Activated CD8-positive, alpha-beta T cell treated with anti-CD3 and anti-CD28 coated beads for 36 hours (primary cell): Measurements from ENCODE around the gene LMO3. TPM values are rescaled to one million over a fixed set of nuclear protein-coding genes. Genes with fewer than 3 reads are reported as not detected.

Source experiments
- ATAC-seq: fragments of 200-7000 bp; cut with Tn5 transposase; one replicate; pipeline ENCODE4 v1.10.0; 2021; ENCODE audit warnings: mild to moderate bottlenecking, moderate library complexity
- CTCF ChIA-PET: fragments of 350-600 bp; sonication (Branson Sonifier 250); formaldehyde crosslinking; loops from one replicate; lab custom pipeline; 2021; ENCODE audit warnings: antibody characterized with exemption; lab: Charles Lee
- POLR2A ChIA-PET: fragments of 350-600 bp; sonication (Branson Sonifier 250); formaldehyde crosslinking; loops from one replicate; lab custom pipeline; 2021; ENCODE audit warnings: antibody characterized with exemption; lab: Charles Lee
- DNase-seq: peaks from one replicate; pipeline ENCODE4 v3.0.0-alpha.2; 2020
- H3K27ac Mint-ChIP-seq: one replicate; pipeline ENCODE4 v1.8.0; 2021; ENCODE audit warnings: mild to moderate bottlenecking, mixed read lengths
- H3K27me3 Mint-ChIP-seq: one replicate; pipeline ENCODE4 v1.8.0; 2021; ENCODE audit warnings: mixed read lengths
- H3K36me3 Mint-ChIP-seq: one replicate; pipeline ENCODE4 v1.8.0; 2021; ENCODE audit warnings: low read depth, mixed read lengths
- H3K4me1 Mint-ChIP-seq: one replicate; pipeline ENCODE4 v1.8.0; 2021; ENCODE audit warnings: low read depth, mixed read lengths
- H3K4me3 Mint-ChIP-seq: one replicate; pipeline ENCODE4 v1.8.0; 2021; ENCODE audit warnings: mild to moderate bottlenecking, moderate library complexity, mixed read lengths
- H3K9me3 Mint-ChIP-seq: one replicate; pipeline ENCODE4 v1.8.0; 2021; ENCODE audit warnings: mixed read lengths
- intact Hi-C: fragments of 100-400 bp; cut with micrococcal nuclease; formaldehyde crosslinking; loops from one replicate; pipeline ENCODE4 v1.10.0; 2022
- total RNA-seq, 2 experiments: library from RNA; stranded (reverse); gene quantifications; one replicate each; pipeline ENCODE4 v1.2.3, GENCODE V29; 2021
- TF ChIP-seq, protein P1 (sequence below): fragments of 200-600 bp; IDR thresholded peaks from one replicate; pipeline ENCODE4 v1.8.0; 2022; ENCODE audit warnings: antibody characterized with exemption, mild to moderate bottlenecking

The LMO3 gene
- total RNA-seq = not detected

DNA sequence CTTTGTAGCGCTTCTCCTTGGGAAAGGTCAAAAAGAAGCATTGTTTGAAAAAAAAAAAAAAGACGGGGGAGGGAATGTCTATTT, at the start of gene LMO3:
Gene LMO3, minus strand, starts transcription at position 46 of the 84 bp plus-strand sequence. CDS start 5,302 bp downstream, outside the sequence.
- peaks cover 2% of the 10 kb centered on the region for H3K36me3 Mint-ChIP-seq
- H3K4me3 Mint-ChIP-seq = no peak within 1 kb of the TSS
- H3K9me3 Mint-ChIP-seq = peaks cover 1% of the 10 kb centered on the region
- no peak for ATAC-seq
- CTCF ChIA-PET = no interaction called here
- no peak for DNase-seq
- no peak within 1 kb of the TSS for H3K27ac Mint-ChIP-seq
- TF ChIP-seq, protein P1, sequence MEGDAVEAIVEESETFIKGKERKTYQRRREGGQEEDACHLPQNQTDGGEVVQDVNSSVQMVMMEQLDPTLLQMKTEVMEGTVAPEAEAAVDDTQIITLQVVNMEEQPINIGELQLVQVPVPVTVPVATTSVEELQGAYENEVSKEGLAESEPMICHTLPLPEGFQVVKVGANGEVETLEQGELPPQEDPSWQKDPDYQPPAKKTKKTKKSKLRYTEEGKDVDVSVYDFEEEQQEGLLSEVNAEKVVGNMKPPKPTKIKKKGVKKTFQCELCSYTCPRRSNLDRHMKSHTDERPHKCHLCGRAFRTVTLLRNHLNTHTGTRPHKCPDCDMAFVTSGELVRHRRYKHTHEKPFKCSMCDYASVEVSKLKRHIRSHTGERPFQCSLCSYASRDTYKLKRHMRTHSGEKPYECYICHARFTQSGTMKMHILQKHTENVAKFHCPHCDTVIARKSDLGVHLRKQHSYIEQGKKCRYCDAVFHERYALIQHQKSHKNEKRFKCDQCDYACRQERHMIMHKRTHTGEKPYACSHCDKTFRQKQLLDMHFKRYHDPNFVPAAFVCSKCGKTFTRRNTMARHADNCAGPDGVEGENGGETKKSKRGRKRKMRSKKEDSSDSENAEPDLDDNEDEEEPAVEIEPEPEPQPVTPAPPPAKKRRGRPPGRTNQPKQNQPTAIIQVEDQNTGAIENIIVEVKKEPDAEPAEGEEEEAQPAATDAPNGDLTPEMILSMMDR = no peak
- intact Hi-C loops = no loop called here
- peaks cover 39% of the 10 kb centered on the region for H3K27me3 Mint-ChIP-seq
- POLR2A ChIA-PET = no interaction called here
- H3K4me1 Mint-ChIP-seq = no peaks in the 10 kb centered on the region

DNA sequence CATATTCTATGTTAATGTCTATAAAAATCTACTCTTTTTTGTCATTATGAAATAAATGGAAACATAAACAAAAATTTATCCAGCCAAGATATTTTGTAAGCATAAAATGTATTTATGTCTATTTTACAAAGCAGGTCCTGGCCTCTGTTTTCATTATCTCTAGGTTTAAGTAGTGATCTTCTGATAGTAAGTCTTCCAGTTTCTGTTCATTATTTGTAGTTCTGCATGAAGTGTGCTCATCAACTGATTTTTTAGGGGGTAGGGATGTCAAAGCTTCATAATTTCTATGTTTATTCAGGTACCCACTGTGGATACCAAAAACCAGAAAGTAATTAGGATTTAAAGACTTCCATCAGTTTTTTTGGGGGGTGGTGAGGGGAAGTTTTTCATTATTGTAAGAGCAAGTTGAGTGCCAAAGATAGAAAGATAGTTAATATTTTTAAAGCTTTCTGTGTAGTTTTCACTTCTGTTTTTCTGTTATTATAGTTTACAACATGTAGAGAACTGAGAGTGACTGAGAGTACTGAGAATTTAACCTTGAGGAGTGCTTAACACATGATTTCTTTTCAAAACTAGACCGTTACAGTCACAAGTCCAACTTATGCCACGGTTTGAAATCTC, 30.6 kb upstream of the LMO3 start:
- Mint-ChIP-seq H3K9me3 (peaks cover 9% of the 10 kb centered on the region), H3K27me3 (no peaks in the 10 kb centered on the region), H3K4me1 (no peaks in the 10 kb centered on the region), H3K27ac (no peak overlapping the region), H3K36me3 (no peaks in the 10 kb centered on the region), H3K4me3 (no peak overlapping the region)
- DNase-seq (no peak), ATAC-seq (no peak)
- ChIA-PET CTCF (no interaction called here), POLR2A (no interaction called here)
- TF ChIP-seq, protein P1 = no peak
- intact Hi-C loops = no loop called here

DNA sequence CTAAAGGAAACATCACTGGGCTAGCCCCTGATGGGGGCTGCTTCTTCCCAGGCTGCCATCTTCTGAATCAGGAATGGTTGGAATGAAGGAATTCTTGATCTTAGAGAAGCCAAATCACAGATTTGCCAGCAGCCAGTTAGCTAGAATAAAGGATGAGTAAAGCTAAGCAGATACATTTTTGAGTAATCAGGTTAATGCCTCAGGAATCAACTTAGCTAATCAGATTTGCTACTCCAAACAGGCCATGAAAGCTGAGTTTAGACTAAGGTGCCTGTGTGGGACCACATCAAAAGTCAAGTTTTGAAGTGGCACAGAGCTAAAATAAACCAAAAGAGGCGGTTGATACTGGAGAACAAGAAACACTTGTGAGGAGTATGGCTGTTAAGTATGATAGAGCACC, 28.8 kb upstream of the LMO3 start:
- Mint-ChIP-seq H3K4me3 (no peak overlapping the region), H3K9me3 (peaks cover 12% of the 10 kb centered on the region), H3K27me3 (no peaks in the 10 kb centered on the region), H3K27ac (no peak overlapping the region), H3K36me3 (no peaks in the 10 kb centered on the region), H3K4me1 (no peaks in the 10 kb centered on the region)
- ChIA-PET POLR2A (no interaction called here), CTCF (interaction anchor here (0.6 kb wide), 1 partner anchor 382 kb away, joined by 3 read pairs; no protein-coding TSS in a partner anchor)
- ATAC-seq (no peak), DNase-seq (no peak)
- TF ChIP-seq, protein P1 = no peak
- intact Hi-C loops = no loop called here

DNA sequence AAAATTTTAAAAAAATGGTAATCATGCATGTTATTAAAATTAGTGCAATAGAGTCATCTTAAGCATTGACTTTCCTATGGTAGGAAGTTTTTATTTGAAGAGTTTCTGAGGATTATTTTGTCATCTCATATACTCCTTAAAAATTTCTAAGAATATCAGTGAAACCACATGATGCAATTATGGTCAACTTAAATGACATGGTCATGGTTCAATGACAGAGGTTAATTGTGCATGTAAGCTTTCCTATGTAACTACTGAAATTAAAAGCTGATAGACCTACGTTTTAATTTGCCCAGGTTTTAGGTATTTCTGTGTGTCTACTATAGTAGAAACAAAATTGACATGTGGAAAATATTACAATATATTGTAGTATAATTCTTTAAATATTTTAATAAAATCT, 21.0 kb upstream of the LMO3 start:
- ATAC-seq = no peak
- H3K4me1 Mint-ChIP-seq = no peaks in the 10 kb centered on the region
- H3K4me3 Mint-ChIP-seq = no peak overlapping the region
- ChIA-PET CTCF (no interaction called here), POLR2A (no interaction called here)
- H3K36me3 Mint-ChIP-seq = no peaks in the 10 kb centered on the region
- TF ChIP-seq, protein P1 = no peak
- intact Hi-C loops = no loop called here
- peaks cover 7% of the 10 kb centered on the region for H3K9me3 Mint-ChIP-seq
- no peaks in the 10 kb centered on the region for H3K27me3 Mint-ChIP-seq
- no peak overlapping the region for H3K27ac Mint-ChIP-seq
- DNase-seq = no peak

DNA sequence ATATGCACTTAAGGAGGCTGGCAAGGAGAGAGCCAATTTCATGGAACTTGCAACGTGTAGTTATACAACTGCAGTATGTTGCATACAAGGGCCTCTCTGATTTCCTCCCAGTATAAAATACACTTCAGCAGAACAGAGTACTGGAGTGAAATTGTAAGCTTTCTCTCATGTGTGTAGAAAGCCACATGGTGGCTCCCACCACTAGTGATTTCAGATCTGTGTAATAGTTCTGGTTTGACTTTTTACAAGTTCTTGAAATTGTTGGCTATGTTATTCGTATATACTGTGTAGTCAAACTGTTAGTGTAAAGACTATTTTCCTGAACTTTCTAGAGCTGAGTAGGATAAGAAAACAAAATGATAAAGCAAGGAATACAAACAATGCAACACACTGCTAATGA, 16.4 kb upstream of the LMO3 start:
- intact Hi-C loops = no loop called here
- no peak for ATAC-seq
- CTCF ChIA-PET = no interaction called here
- TF ChIP-seq, protein P1 = no peak
- Mint-ChIP-seq H3K27ac (no peak overlapping the region), H3K9me3 (peaks cover 3% of the 10 kb centered on the region), H3K36me3 (no peaks in the 10 kb centered on the region), H3K27me3 (no peaks in the 10 kb centered on the region), H3K4me1 (no peaks in the 10 kb centered on the region), H3K4me3 (no peak overlapping the region)
- POLR2A ChIA-PET = no interaction called here
- DNase-seq = no peak
